GM19043 (cell line): Measurements from ENCODE around the gene KIR3DL2.
"Not testable (repeated sequence)": the region's sequence is repeated elsewhere in the genome, so short reads cannot be mapped to it uniquely, and the experiment has no call there.

ENCODE experiments used
- ATAC-seq: cut with Tn5 transposase; IDR thresholded peaks from one replicate; pipeline ENCODE4 v1.9.1; 2021; ENCODE audit warnings: low read depth; ENCODE audit not compliant: unreplicated experiment

The KIR3DL2 gene

DNA sequence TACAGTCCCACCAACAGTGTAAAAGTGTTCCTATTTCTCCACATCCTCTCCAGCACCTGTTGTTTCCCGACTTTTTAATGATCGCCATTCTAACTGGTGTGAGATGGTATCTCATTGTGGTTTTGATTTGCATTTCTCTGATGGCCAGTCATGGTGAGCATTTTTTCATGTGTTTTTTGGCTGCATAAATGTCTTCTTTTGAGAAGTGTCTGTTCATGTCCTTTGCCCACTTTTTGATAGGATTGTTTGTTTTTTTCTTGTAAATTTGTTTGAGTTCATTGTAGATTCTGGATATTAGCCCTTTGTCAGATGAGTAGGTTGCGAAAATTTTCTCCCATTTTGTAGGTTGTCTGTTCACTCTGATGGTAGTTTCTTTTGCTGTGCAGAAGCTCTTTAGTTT lies 13.2 kb downstream of the KIR3DL2 start:
- ATAC-seq: not testable (repeated sequence)

DNA sequence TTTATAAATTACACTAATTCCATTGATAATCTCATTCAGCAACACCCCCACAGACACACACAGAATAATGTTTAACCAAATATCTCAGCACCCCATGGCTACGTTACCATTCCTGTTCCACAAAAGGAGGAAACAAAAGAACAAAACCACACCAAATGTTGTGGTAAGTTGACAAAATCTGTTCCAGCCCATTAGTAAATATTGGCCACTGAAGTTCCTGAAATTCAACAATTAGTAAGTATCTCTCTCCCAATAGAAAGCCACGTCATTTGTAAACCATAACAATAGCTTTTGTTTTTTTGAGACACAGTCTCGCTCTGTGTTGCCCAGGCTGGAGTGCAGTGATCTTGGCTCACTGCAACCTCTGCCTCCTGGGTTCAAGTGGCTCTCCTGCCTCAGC lies 21.5 kb downstream of the KIR3DL2 start:
- ATAC-seq: no peak

DNA sequence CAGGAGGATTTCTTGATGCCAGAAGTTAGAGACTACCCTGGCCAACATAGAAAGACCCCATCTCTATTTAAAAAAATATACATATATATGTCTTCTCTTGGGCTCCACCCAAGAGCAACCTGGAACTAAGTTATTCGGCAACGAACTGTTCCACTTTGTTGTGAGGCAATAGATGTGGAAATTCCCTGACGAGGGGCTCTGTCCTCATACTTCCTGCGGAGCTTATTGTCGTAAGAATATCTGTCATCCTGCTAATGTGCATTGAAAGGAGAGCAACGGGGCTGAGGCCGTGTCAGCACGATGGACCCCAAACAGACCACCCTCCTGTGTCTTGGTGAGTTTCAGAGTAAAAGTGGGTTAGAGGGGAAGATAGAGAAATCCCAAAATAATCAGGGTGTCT lies 23.7 kb downstream of the KIR3DL2 start, which contains the start of gene FCAR:
TSS of gene FCAR (plus strand) at position 246 of the 400 bp plus-strand sequence. CDS start at position 301, 55 bp downstream.
- ATAC-seq: no peak

DNA sequence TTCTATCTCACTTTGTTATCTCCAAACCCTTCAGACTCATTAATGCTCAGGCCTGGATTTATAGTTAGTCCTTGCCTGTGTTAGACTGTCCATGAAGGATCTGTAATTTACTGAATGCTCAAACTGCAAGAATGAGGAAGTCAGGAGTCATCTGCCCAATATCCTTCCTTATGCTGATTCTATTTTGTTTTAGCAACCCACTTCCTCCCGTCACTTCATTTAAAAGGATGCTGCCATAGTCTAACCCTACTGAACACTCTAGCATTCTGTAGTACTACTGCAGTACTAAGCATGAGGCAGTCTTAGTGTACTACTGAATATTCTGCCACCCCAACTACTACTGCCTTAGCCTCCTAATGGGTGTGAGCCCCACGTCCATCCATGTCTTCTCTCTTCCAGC lies 25.3 kb downstream of the KIR3DL2 start:
- ATAC-seq: no peak

DNA sequence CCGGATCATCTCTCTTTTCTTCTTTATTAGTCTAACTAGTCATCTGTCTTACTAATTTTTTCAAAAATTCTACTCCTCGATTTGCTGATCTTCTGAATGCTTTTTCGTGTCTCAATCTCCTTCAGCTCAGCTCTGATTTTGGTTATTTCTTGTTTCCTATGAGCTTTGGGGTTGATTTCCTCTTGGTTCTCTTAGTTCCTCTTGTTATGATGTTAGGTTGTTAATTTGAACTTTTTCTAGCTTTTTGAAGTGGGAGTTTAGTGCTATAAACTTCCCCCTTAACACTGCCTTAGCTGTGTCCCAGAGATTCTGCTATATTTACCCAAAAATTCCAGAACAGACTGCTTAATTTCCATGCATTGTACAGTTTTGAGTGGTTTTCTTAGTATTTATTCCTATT lies 27.2 kb downstream of the KIR3DL2 start:
- ATAC-seq: no peak

DNA sequence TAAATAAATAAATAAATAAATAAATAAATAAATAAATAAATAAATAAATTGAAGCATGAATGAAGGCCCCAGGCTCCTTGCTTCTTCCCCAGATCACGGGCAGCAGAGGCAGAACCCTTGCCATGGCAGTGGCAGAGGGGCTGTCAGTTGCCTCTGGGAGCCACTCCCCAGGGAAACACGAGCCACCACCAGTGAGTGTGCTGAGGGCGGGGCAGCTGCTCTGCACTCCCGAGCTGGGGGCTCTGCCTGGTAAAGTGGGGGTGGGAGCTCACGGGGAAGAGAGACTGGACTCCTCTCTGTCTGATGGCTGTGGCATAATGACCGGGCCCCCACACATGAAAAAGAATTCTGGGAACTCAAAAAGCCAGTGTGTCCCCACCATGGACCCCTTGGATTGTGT lies 31.6 kb downstream of the KIR3DL2 start:
- ATAC-seq: no peak

DNA sequence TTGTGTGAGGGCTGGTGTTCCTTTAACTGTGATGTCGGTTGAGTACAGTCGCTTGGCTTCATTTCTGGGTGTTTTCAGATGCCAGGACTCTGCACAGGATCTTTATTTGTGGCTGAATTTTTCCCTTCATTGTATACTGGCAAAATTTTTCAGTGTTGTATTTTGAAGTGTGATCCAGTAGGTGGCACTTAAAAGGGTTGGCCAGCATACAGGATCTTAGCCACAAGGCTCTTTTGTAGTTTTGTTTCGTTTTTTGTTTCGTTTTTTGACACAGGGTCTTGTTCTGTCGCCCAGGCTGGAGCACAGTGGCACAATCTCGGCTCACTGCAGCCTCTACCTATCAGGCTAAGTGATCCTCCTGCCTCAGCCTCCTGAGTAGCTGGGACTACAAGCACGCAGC lies 32.5 kb downstream of the KIR3DL2 start:
- no peak for ATAC-seq

DNA sequence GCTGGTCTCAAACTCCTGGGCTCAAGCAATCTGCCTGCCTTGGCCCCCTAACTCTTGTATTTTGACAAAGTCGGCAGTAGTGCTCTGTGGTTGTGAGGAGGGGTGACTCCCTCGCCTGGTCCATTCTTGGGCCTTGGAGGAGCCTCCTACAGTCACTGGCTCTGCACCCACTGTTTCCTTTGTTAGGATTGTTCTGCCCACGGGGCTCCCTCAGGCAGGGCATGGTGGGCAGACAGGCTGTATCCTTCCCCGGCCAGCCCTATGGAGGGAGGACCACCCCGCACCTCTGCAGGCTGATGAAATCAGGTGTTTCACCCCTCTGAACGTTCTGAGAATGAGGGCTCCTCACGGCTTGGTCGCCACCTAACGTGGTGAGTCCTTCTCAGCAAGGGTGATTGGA lies 33.0 kb downstream of the KIR3DL2 start:
- no peak for ATAC-seq

DNA sequence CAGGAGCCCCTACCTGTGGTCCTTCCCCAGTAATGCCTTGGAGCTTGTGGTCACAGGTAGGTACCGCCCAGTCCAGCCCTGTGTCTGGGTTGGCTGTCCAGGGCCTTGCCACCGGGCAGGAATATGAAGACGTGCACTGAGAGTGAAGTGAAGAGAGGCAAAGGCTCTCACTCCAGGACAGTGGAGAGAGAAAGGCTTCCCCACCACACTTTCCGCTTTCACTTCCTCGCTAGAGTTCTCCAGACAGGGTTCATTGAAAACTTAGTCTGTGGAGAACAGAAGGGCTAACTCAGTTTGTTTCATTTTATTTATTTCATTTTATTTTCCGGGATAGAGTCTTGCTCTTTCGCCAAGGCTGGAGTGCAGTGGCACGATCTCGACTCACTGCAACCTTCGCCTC lies 38.0 kb downstream of the KIR3DL2 start:
- ATAC-seq: no peak

DNA sequence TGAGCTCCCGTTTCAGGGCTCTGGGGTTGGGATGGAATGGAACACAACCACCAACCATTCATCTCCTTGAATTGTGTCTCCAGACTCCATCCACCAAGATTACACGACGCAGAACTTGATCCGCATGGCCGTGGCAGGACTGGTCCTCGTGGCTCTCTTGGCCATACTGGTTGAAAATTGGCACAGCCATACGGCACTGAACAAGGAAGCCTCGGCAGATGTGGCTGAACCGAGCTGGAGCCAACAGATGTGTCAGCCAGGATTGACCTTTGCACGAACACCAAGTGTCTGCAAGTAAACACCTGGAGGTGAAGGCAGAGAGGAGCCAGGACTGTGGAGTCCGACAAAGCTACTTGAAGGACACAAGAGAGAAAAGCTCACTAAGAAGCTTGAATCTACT lies 39.3 kb downstream of the KIR3DL2 start:
- no peak for ATAC-seq

DNA sequence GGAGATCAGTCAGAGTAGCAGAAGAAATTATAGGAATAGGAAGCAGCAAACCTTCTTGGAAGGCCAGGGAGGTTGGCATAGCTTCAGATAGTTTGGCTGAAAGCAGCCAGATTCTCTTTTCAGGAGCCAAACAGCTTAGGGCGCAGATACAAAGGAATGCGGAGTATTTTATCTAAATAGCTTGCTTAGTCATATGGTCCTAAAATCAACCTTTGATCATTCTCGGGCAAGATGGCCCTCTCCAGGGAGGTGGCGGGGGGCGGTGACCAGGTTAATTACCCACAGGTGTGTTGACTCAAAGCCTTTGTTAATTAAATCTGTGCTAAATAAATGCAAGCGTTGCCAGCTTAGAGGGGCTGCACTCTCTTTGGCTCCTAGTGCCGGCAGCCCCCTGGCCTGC lies 43.2 kb downstream of the KIR3DL2 start:
- no peak for ATAC-seq

DNA sequence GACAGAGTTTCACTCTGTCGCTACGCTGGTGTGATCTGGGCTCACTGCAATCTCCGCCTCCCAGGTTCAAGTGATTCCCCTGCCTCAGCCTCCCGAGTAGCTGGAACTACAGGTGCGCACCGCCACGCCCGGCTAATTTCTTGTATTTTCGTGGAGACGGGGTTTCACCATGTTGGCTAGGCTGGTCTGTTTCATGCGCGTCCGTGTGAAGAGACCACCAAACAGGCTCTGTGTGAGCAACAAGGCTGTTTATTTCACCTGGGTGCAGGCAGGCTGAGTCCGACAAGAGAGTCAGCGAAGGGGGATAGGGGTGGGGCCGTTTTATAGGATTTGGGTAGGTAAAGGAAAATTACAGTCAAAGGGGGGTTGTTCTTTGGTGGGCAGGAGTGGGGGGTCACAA lies 43.9 kb downstream of the KIR3DL2 start:
- not testable (repeated sequence) for ATAC-seq

DNA sequence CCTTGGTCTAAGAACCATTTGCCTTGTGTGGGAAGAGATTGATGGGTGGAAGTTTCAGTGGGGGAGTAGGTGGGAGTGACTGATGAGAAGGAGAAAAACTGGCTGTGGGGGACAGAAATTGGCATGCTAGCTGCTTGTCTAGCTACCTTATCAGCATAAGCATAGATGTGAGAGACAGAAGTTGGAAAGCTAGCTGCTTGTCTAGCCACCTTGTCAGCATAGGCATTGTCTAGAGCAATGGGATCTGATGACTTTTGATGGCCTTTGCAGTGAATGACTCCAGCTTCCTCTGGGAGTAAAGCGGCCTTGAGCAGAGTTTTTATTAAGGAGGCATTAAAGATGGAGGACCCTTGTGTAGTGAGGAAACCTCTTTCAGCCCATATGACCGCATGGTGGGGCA lies 45.8 kb downstream of the KIR3DL2 start:
- ATAC-seq: no peak

DNA sequence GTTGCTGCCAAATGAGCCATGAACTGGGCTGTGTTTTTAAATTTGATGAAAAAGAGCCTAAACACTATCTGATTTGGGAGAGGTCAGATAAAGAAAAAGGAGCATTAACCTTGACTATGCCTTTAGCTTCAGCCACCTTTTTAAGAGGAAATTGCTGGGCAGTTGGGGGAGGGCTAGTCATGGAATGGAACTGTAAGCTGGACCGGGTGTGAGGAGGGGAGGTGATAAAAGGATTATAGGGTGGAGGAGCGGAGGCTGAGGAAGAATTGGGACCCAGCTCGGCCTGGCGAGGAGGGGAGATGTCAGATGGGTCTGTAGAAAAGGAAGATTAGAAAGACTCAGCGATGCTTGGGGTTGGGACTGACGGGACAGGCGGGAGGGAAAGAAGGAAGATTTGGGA lies 48.4 kb downstream of the KIR3DL2 start:
- not testable (repeated sequence) for ATAC-seq

DNA sequence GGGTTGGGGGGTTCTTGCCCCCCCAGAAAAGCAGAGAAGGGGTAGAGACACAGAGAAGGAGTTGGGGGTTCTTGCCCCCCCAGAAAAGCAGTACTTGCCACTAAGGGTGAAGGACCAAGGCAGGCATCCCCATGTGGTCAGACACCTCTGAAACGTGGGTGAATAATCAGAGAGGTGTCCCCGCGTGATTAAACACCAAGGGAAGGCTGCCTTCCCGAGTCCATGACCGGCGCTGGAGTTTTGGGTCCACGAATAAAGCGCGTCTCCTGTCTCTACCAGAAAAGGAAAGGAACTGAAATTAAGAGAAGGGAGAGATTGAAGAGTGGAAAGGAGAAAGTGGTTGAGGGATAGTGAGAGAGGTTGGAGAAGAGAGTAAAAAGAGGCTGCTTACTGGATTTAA lies 49.4 kb downstream of the KIR3DL2 start:
- not testable (repeated sequence) for ATAC-seq

DNA sequence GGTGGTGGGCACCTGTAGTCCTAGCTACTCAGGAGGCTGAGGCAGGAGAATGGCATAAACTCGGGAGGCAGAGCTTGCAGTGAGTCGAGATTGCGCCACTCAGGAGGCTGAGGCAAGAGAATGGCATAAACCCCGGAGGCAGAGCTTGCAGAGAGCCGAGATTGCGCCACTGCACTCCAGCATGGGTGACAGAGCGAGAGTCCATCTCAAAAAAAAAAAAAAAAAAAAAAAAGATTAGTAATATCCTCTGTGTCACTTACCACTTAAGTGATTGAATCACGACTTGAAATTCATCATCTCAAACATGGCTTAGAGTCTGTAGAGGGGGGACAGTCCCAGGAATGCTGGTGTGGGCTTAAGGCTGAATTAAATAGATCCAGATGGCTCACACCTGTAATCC lies 50.9 kb downstream of the KIR3DL2 start:
- not testable (repeated sequence) for ATAC-seq

DNA sequence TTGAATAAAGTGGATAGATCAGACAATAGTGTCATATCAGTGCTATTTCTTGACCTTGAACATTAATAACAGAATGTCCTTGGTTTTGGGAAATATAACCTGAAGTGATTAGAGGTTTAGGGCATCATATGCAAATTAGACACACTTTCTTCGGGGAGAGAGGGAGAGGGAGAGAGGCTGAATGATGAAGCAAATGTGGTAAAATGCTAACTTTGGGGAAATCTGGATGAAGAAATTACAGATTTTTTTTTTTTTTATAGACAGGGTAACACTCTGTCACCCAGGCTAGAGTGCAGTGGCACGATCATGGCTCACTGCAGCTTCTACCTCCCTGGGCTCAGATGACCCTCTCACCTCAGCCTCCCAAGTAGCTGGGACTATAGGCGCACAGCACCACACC lies 51.8 kb downstream of the KIR3DL2 start:
- no peak for ATAC-seq

DNA sequence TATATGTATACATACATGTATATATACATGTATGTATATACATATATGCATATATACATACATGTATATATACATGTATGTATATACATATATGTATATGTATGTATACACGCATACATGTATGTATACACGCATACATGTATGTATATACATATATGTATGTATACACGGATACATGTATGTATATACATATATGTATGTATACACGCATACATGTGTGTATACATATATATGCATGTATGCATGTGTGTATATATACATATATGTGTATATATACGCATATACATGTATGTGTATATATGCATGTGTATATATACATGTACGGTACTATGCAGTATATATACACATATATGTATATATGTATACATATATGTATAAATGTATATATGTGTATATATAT lies 53.1 kb downstream of the KIR3DL2 start:
- no peak for ATAC-seq

DNA sequence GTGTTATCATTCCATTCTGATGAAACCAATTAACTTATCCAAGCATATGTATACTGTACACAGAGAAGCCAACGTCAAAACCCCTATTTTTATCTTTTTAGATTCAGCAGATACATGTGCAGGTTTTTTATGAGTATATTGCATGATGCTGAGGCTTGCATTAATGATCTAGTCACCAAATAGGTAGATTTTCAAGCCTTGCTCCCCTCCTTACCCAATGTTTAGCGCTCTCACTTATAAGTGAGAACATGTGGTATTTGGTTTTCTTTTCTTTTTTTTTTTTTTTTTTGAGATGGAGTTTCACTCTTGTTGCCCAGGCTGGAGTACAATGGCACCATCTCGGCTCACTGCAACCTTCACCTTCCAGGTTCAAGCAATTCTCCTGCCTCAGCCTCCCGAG lies 54.0 kb downstream of the KIR3DL2 start:
- not testable (repeated sequence) for ATAC-seq

DNA sequence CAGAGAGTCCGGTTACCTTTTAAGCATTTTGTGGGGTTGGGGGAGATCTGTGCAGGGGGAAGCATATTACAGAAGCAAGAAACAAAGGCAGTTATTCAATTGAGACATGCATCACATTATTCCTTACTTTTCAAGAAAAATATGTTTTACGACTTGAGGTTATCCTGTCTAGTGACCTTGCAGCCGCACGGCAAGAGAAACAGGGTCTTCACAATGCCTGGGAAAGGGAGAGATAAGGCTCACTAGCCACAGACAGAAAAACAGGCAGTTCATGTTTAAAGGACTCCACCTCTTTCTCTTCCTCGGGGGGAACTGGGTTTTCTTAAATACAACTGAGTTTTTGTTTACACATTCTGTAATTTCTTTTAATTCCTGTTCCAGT lies 55.2 kb downstream of the KIR3DL2 start:
- ATAC-seq: no peak

DNA sequence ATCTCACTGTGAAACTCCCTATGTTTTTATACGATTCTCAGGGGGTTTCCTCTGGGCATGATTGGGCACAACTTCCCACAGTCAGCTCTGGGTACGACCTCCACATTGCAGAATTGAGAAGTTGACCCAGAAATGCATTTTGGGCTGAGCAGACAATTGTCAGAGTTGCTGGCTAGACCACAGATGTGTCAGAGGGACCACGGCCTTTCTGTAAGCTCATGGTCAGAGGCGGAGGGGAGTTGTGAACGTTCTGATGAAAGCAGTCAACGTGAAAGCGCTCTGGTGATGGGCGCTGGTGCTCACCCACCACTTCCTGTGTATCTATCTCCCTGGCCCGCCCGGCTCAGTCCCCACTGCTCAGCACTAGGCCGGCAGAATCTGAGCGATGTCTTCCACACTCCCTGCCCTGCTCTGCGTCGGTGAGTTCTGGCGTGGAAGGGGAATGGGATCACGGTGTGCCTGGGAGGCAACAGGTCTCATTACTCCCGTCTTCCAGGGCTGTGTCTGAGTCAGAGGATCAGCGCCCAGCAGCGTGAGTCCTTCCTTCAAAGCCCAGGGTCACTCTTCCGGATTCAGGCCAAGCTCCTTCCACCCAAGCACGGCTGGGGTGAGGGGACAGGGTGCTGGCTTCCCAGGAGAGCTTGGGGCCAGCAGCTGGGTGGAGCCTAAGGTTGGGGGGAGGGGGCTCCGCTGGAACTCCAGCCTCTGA lies 55.7 kb downstream of the KIR3DL2 start, which contains the start of gene NCR1:
TSS of gene NCR1 (plus strand) at position 346 of the 709 bp plus-strand sequence. CDS start at position 386, 40 bp downstream.
- ATAC-seq: no peak

DNA sequence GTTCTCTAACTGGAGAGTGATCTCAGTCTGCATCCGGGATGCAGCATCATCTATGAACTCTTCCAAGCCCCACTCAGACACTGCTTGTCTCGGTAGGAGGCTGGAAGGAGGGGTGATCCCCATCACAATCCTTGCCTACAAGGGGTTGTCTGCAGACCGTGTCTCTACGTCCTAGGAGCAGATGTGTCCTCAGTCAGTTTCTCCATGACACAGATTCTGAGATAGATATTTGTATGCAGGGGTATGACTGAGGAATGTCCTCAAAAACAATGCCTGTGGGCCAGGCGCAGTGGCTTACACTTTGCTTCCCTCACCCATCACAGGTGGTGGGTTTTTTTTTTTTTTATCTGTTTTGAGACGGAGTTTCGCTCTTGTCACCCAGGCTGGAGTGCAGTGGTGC lies 56.6 kb downstream of the KIR3DL2 start:
- no peak for ATAC-seq

DNA sequence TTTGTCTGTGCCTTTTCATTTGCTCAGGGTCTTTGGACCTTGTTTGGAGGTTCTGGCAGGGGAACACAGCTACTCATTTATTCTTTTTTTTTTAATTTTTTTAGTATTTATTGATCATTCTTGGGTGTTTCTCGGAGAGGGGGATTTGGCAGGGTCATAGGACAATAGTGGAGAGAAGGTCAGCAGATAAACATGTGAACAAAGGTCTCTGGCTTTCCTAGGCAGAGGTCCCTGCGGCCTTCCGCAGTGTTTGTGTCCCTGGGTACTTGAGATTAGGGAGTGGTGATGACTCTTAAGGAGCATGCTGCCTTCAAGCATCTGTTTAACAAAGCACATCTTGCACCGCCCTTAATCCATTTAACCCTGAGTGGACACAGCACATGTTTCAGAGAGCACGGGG lies 57.7 kb downstream of the KIR3DL2 start:
- ATAC-seq: not testable (repeated sequence)
